IMR-90 (cell line): ENCODE measurements around the gene PTPRU. TPM values are rescaled to one million over a fixed set of nuclear protein-coding genes. Genes with fewer than 3 reads are reported as not detected.

Experiments
- ATAC-seq: fragments of 200-7000 bp; cut with Tn5 transposase; 2 replicates; pipeline ENCODE4 v1.9.1; 2020; ENCODE audit warnings: low read depth, mild to moderate bottlenecking, moderate library complexity
- BruUV-seq: library from RNA; stranded (reverse); fragments of 400-500 nt; replicated peaks from 2 replicates; lab custom pipeline; 2021; lab: Mats Ljungman, UMichigan
- CTCF ChIA-PET: fragments of 300-600 bp; formaldehyde crosslinking; extraction: SDS; loops from one replicate; lab custom pipeline; 2021; ENCODE audit warnings: antibody characterized with exemption; lab: Yijun Ruan, JAX
- POLR2A ChIA-PET: fragments of 300-600 bp; sonication (Branson Sonifier 250); formaldehyde crosslinking; loops from one replicate; lab custom pipeline; 2022; ENCODE audit warnings: antibody characterized with exemption; ENCODE audit not compliant: unreplicated experiment; lab: Charles Lee
- DNase-seq: peaks from one replicate; pipeline ENCODE4 v3.0.0; 2013
- H2AFZ ChIP-seq: replicated peaks from 2 replicates; pipeline ENCODE3; 2013; ENCODE audit warnings: low read length, mild to moderate bottlenecking; ENCODE audit not compliant: poor library complexity
- H2AK5ac ChIP-seq: 2 replicates; pipeline ENCODE4 v1.6.1; 2013; ENCODE audit warnings: low read depth, low read length, inconsistent platforms
- H2AK9ac ChIP-seq: replicated peaks from 2 replicates; pipeline ENCODE3; 2013; ENCODE audit warnings: mild to moderate bottlenecking, low read depth, low read length, moderate library complexity; ENCODE audit not compliant: poor library complexity
- H2BK120ac ChIP-seq: 2 replicates; pipeline ENCODE4 v1.6.1; 2013; ENCODE audit warnings: low read depth, low read length, inconsistent platforms
- H2BK15ac ChIP-seq: 3 replicates; pipeline ENCODE4 v1.6.1; 2013; ENCODE audit warnings: low read depth, low read length, inconsistent platforms
- H2BK20ac ChIP-seq: 2 replicates; pipeline ENCODE4 v1.6.1; 2013; ENCODE audit warnings: low read depth, mild to moderate bottlenecking, inconsistent platforms, low read length, moderate library complexity
- H2BK5ac ChIP-seq: 2 replicates; pipeline ENCODE4 v1.6.1; 2013; ENCODE audit warnings: mild to moderate bottlenecking, low read depth, low read length, inconsistent platforms; ENCODE audit not compliant: poor library complexity, severe bottlenecking
- H3K14ac ChIP-seq: replicated peaks from 2 replicates; pipeline ENCODE4 v1.6.1; 2013; ENCODE audit warnings: low read depth, low read length, inconsistent platforms
- H3K18ac ChIP-seq: 2 replicates; pipeline ENCODE4 v1.6.1; 2013; ENCODE audit warnings: low read depth, low read length, control low read depth
- H3K23ac ChIP-seq: 2 replicates; pipeline ENCODE4 v1.6.1; 2013; ENCODE audit warnings: low read depth, low read length, inconsistent platforms
- H3K27ac ChIP-seq: 2 replicates; pipeline ENCODE4 v1.5.1; 2013; ENCODE audit warnings: mild to moderate bottlenecking, control low read depth, low read length; ENCODE audit not compliant: insufficient read depth
- H3K27me3 ChIP-seq: 2 replicates; pipeline ENCODE4 v1.6.1; 2013; ENCODE audit warnings: low read length; ENCODE audit not compliant: control insufficient read depth, insufficient read depth
- H3K36me3 ChIP-seq: 2 replicates; pipeline ENCODE4 v1.6.1; 2013; ENCODE audit warnings: low read length, mixed read lengths; ENCODE audit not compliant: control insufficient read depth, insufficient read depth
- H3K4ac ChIP-seq: 2 replicates; pipeline ENCODE4 v1.6.1; 2013; ENCODE audit warnings: low read depth, low read length, inconsistent platforms
- H3K4me1 ChIP-seq: 2 replicates; pipeline ENCODE4 v1.6.1; 2013; ENCODE audit warnings: low read length, mixed read lengths; ENCODE audit not compliant: control insufficient read depth, insufficient read depth
- H3K4me2 ChIP-seq: 2 replicates; pipeline ENCODE4 v1.6.1; 2013; ENCODE audit warnings: low read depth, mild to moderate bottlenecking, control low read depth, low read length, moderate library complexity
- H3K4me3 ChIP-seq: 2 replicates; pipeline ENCODE4 v1.5.1; 2013; ENCODE audit warnings: low read depth, mild to moderate bottlenecking, control low read depth, low read length, moderate library complexity; ENCODE audit not compliant: insufficient read depth
- H3K56ac ChIP-seq: 2 replicates; pipeline ENCODE4 v1.6.1; 2013; ENCODE audit warnings: low read length, inconsistent platforms; ENCODE audit not compliant: insufficient read depth; ENCODE audit errors: extremely low read depth
- H3K79me1 ChIP-seq, 2 experiments: 2 replicates each; pipeline ENCODE4 v1.6.1; 2013; ENCODE audit warnings: low read length in 2 of 2, inconsistent platforms in 1 of 2, low read depth in 1 of 2
- H3K9ac ChIP-seq: 2 replicates; pipeline ENCODE4 v1.6.1; 2013; ENCODE audit warnings: low read depth, low read length, control low read depth
- H3K9me1 ChIP-seq: 2 replicates; pipeline ENCODE4 v1.6.1; 2013; ENCODE audit warnings: low read length, inconsistent platforms; ENCODE audit not compliant: insufficient read depth
- H3K9me3 ChIP-seq: 2 replicates; pipeline ENCODE4 v1.6.1; 2013; ENCODE audit warnings: low read length; ENCODE audit not compliant: control insufficient read depth, insufficient read depth
- H4K20me1 ChIP-seq: 2 replicates; pipeline ENCODE4 v1.6.1; 2013; ENCODE audit warnings: low read length, inconsistent platforms; ENCODE audit not compliant: insufficient read depth
- H4K5ac ChIP-seq: 2 replicates; pipeline ENCODE4 v1.6.1; 2013; ENCODE audit warnings: mild to moderate bottlenecking, low read depth, low read length, control low read depth
- H4K8ac ChIP-seq, 2 experiments: 2 replicates each; pipeline ENCODE4 v1.6.1; 2013; ENCODE audit warnings: low read depth in 2 of 2, low read length in 2 of 2, control low read depth in 1 of 2, inconsistent platforms in 1 of 2
- H4K91ac ChIP-seq: 2 replicates; pipeline ENCODE4 v1.6.1; 2013; ENCODE audit warnings: low read depth, low read length, inconsistent platforms; ENCODE audit not compliant: insufficient read depth
- BHLHE40 ChIP-seq: fragments of 150-350 bp; IDR thresholded peaks from 2 replicates; pipeline ENCODE4 v1.6.1; 2016; ENCODE audit warnings: mild to moderate bottlenecking, low read depth, low read length
- CEBPB ChIP-seq: IDR thresholded peaks from 2 replicates; pipeline ENCODE4 v1.6.1; 2012; ENCODE audit warnings: low read depth, low read length, improper control_type of control experiment
- CHD1 ChIP-seq: IDR thresholded peaks from 2 replicates; pipeline ENCODE4 v1.6.1; 2012; ENCODE audit warnings: low read depth, low read length, improper control_type of control experiment
- CTCF ChIP-seq: conservative IDR thresholded peaks from 2 replicates; pipeline ENCODE4 v1.5.1; 2012; ENCODE audit warnings: mild to moderate bottlenecking, low read depth, low read length, improper control_type of control experiment
- ELK1 ChIP-seq: fragments of 150-350 bp; IDR thresholded peaks from 2 replicates; pipeline ENCODE4 v1.6.1; 2016; ENCODE audit warnings: low read depth, mild to moderate bottlenecking, low read length, moderate library complexity, borderline replicate concordance
- MAFK ChIP-seq: IDR thresholded peaks from 2 replicates; pipeline ENCODE4 v1.6.1; 2012; ENCODE audit warnings: low read depth, low read length, improper control_type of control experiment
- MAZ ChIP-seq: IDR thresholded peaks from 2 replicates; pipeline ENCODE4 v1.6.1; 2012; ENCODE audit warnings: low read depth, mild to moderate bottlenecking, low read length, improper control_type of control experiment, moderate library complexity, borderline replicate concordance
- MXI1 ChIP-seq: IDR thresholded peaks from 2 replicates; pipeline ENCODE4 v1.6.1; 2012; ENCODE audit warnings: low read depth, mild to moderate bottlenecking, low read length, moderate library complexity, borderline replicate concordance
- RAD21 ChIP-seq: IDR thresholded peaks from 2 replicates; pipeline ENCODE4 v1.6.1; 2012; ENCODE audit warnings: low read length, improper control_type of control experiment
- RCOR1 ChIP-seq: IDR thresholded peaks from 2 replicates; pipeline ENCODE4 v1.6.1; 2012; ENCODE audit warnings: mild to moderate bottlenecking, low read length, improper control_type of control experiment; ENCODE audit not compliant: insufficient replicate concordance
- RFX5 ChIP-seq: IDR thresholded peaks from 2 replicates; pipeline ENCODE4 v1.8.0; 2012; ENCODE audit warnings: low read depth, mild to moderate bottlenecking, low read length, moderate library complexity
- SMC3 ChIP-seq: fragments of 150-350 bp; IDR thresholded peaks from 2 replicates; pipeline ENCODE4 v1.6.1; 2016; ENCODE audit warnings: low read depth, mild to moderate bottlenecking, antibody characterized with exemption, low read length, moderate library complexity
- WGBS, 2 experiments: methylation state at CpG; one replicate each; pipeline versions ENCODE4 v1.1.5 to v1.1.7; 2013; ENCODE audit warnings: missing lambda C conversion rate in 2 of 2; ENCODE audit not compliant: insufficient read length in 1 of 2; ENCODE audit errors: extremely low coverage in 2 of 2; 5-methylcytosine and 5-hydroxymethylcytosine counted together
- dilution Hi-C: fragments of 300-500 bp; cut with HindIII; formaldehyde crosslinking; loops from one replicate; pipeline ENCODE4 v1.14.3; 2018; ENCODE audit warnings: low sequenced_read_pairs; ENCODE audit not compliant: unreplicated experiment
- in situ Hi-C: fragments of 300-500 bp; cut with MboI; formaldehyde crosslinking; loops from 3 replicates; pipeline ENCODE4 v1.14.3; 2019; ENCODE audit warnings: low sequenced_read_pairs, inconsistent platforms, mixed read lengths
- intact Hi-C: fragments of 100-400 bp; cut with micrococcal nuclease; formaldehyde crosslinking; loops from 2 replicates; pipeline ENCODE4 v1.10.0; 2022
- polyA plus RNA-seq, 3 experiments: library from polyadenylated mRNA; depleted of rRNA; stranded (reverse); fragments of >200 nt; gene quantifications; 2 replicates each; pipeline ENCODE4 v1.2.3, GENCODE V29; 2012; ENCODE audit warnings: low replicate concordance in 1 of 3
- total RNA-seq: library from RNA; depleted of rRNA; stranded (reverse); fragments of >200 nt; gene quantifications from 2 replicates; pipeline ENCODE4 v1.2.3, GENCODE V29; 2012
- TF ChIP-seq, protein P1 (sequence below): fragments of 150-350 bp; IDR thresholded peaks from 2 replicates; pipeline ENCODE4 v1.6.1; 2017; ENCODE audit warnings: mild to moderate bottlenecking, antibody characterized with exemption, low read length, low read depth

The PTPRU gene
- total and polyA plus RNA-seq, 2 of the 4 experiments (the other 2 are of a cell fraction), result 7.0 to 10.7 TPM

DNA sequence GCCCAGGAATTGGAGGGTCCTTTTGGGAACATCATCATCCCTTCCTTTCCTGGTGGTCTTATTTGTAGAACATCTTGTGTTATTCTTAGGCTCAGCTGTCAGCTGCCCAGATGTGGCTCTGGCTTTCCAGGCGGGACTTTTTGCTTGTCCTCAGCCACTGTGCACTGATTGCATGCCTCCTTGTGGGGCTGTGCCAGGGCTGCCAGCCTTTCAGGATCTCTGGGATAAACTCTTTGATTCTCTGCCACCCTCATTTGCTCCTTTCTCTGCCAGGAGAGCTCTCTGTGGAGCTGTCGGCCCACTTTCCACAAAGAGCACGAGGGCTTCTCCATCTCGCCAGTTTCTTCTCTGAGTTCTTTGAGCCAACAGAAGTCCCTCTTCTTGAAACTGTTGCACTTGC is 63.1 kb downstream of the PTPRU start:
- in situ Hi-C loops, result no loop called here
- no peak overlapping the region for H3K4me3 ChIP-seq
- TF ChIP-seq MAFK (no peak), CTCF (no peak), MAZ (no peak), CHD1 (no peak), ELK1 (no peak), MXI1 (no peak), RAD21 (no peak), RCOR1 (no peak), RFX5 (no peak), SMC3 (no peak), BHLHE40 (no peak), CEBPB (no peak)
- TF ChIP-seq, protein P1, sequence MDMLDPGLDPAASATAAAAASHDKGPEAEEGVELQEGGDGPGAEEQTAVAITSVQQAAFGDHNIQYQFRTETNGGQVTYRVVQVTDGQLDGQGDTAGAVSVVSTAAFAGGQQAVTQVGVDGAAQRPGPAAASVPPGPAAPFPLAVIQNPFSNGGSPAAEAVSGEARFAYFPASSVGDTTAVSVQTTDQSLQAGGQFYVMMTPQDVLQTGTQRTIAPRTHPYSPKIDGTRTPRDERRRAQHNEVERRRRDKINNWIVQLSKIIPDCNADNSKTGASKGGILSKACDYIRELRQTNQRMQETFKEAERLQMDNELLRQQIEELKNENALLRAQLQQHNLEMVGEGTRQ, result no peak
- no peak overlapping the region for H2AK5ac ChIP-seq
- no peak overlapping the region for H3K14ac ChIP-seq
- BruUV-seq, result no TSS peak
- H3K9me3 ChIP-seq, result no peaks in the 10 kb centered on the region
- no peak overlapping the region for H2BK5ac ChIP-seq
- peaks cover 3% of the 10 kb centered on the region; the same call in 1 of the 2 replicates for H3K36me3 ChIP-seq
- intact Hi-C loops, result no loop called here
- no peak overlapping the region for H2AK9ac ChIP-seq
- no peak overlapping the region for H3K4ac ChIP-seq
- H4K91ac ChIP-seq, result no peak overlapping the region
- no peak overlapping the region for H2BK20ac ChIP-seq
- no peak overlapping the region for H4K8ac ChIP-seq
- no peak overlapping the region for H3K23ac ChIP-seq
- H3K18ac ChIP-seq, result no peak overlapping the region
- DNase-seq (no peak), ATAC-seq (no peak)
- H3K4me1 ChIP-seq, result no peaks in the 10 kb centered on the region
- H2BK15ac ChIP-seq, result no peak overlapping the region
- no peak overlapping the region for H3K9ac ChIP-seq
- peaks cover 5% of the 10 kb centered on the region; the same call in 1 of the 2 replicates for H3K9me1 ChIP-seq
- H3K79me1 ChIP-seq, result no peaks in the 10 kb centered on the region
- no peaks in the 10 kb centered on the region for H3K27me3 ChIP-seq
- no peak overlapping the region for H4K5ac ChIP-seq
- no peak overlapping the region for H3K4me2 ChIP-seq
- 92% methylated on average over 2 of the region's 4 CpGs; no CpG with 5 or more reads in 1 of the 2 experiments for WGBS, 2 experiments
- no peaks in the 10 kb centered on the region for H4K20me1 ChIP-seq
- H3K56ac ChIP-seq, result no peak overlapping the region
- CTCF ChIA-PET, result no interaction called here
- H3K27ac ChIP-seq, result no peak overlapping the region
- POLR2A ChIA-PET, result no interaction called here
- no peak overlapping the region for H2BK120ac ChIP-seq
- dilution Hi-C loops, result no loop called here
- H2AFZ ChIP-seq, result no peak overlapping the region
